H1 (cell line): ENCODE measurements around the gene NOL9. TPM values are rescaled to one million over a fixed set of nuclear protein-coding genes. Genes with fewer than 3 reads are reported as not detected.

ENCODE experiments used
- RBBP5 ChIP-seq: IDR thresholded peaks from 2 replicates; pipeline ENCODE4 v1.7.1; 2012; ENCODE audit warnings: low read depth, mild to moderate bottlenecking, inconsistent platforms, low read length, moderate library complexity, borderline replicate concordance
- polyA plus RNA-seq, 7 experiments: library from polyadenylated mRNA; depleted of rRNA in 3 of 7; stranded (reverse) in 5 of 7; unstranded in 2 of 7; fragments of >200 nt in 5 of 7; fragments of 200-250 nt in 2 of 7; gene quantifications; 1 replicate in 5 of 7; 2 replicates in 1 of 7; 4 replicates in 1 of 7; pipeline versions ENCODE4 v1.2.1 to v1.2.3, GENCODE V29; 2011 to 2013; ENCODE audit warnings: missing spikeins in 2 of 7, mixed read lengths in 2 of 7
- total RNA-seq: library from RNA; stranded (reverse); fragmentation: NEBNext Ultra II Directional; extraction: Animal tissue kit (Norgen Biotek cat#: 25700); gene quantifications from 2 replicates; pipeline ENCODE4 v1.2.1, GENCODE V29; 2021

Gene NOL9
- total and polyA plus RNA-seq, 2 of the 8 experiments (the other 6 are each of a cell fraction or from before 2014, with no cell fraction given): 17.1 to 38.1 TPM

DNA sequence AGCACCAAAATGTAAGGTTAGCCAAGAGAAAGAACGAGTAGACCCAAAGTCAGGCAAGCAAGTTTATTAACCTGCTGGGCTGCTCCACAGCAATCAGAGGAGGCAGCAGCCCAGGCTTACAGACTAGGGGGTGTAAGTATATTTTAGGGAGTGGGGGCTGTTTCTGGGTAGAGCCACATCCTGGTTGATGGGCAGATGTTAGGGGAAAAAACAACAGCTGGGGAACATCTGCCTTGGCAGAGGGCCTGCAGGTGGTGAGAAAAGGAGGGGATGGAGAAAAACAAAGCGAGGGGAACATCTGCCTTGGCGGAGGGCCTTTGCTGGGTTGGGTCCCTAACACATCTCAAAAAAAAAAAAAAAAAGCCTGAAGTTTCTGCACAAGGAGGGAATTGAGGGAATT, 15.8 kb upstream of the NOL9 start (continued):
- TF ChIP-seq RBBP5: no peak
- TF ChIP-seq, all 59 proteins: peak for 0
